ENCODE data around the gene ZDHHC14.
"Not testable (repeated sequence)": the region's sequence is repeated elsewhere in the genome, so short reads cannot be mapped to it uniquely, and the experiment has no call there.

GRCh38 chr6:157691621-157692020, 310.6 kb downstream of the ZDHHC14 start:
- TF ChIP-seq POLR2A, CTCF (IDR thresholded peaks at IDR 0.05): not testable (repeated sequence)
